Measurements from ENCODE around the gene SPHK1.

Gene SPHK1

DNA sequence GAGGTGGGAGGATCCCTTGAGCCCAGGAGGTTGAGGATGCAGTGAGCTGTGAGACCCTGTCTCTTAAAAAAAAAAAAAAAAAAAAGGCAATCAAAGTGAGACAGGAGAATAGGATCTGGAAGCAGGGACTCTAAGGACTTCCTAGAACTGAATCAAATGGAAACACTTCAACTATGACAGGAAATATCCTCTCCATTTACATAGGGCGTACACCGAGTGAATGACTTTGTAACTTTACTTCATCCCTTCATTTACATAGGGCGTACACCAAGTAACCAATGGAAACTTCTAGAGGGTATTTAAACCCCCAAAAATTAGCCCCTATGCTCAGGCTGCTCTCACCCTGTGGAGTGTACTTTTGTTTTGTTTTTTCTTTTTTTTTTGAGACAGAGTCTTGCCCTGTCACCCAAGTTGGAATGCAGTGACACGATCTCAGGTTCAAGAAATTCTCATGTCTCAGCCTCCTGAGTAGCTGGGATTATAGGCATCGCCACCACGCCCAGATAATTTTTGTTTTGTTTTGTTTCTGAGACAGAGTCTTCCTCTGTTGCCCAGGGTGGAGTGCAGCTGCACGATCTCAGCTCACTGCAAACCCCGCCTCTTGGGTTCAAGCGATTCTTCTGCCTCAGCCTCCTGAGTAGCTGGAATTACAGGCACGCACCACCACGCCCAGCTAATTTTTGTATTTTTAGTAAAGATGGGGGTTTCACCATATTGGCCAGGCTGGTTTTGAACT lies 21.1 kb upstream of the SPHK1 start:
- DNase-seq: no peak

DNA sequence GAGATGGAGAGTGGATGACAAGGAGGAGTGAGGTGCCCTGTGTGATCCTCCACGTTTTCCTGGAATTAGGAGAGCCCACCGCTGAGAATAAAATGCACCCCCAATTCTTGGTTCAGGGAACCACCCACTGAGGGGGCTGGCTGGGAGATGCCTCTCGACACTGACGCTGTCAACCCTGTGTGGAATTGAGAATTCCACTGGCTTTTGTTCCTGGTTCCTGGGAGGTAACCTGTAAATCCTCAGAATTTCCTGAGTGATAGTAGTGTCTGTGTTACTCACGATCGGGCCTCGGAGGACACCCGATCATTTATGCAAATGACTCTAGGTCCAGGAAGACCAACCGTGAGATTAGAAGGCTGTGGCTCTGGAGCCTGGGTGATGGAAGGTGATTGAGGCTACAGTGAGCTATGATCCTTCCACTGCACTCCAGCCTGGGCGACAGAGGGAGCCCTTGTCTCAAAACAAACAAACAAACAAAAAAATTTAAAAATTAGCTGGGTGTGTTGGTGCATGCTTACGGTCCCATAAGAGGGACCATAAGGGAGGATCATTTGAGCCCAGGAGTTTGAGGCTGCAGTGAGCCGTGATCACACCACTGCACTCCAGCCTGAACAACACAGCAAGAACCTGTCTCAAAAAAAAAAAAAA lies 19.0 kb upstream of the SPHK1 start:
- no peak for DNase-seq

DNA sequence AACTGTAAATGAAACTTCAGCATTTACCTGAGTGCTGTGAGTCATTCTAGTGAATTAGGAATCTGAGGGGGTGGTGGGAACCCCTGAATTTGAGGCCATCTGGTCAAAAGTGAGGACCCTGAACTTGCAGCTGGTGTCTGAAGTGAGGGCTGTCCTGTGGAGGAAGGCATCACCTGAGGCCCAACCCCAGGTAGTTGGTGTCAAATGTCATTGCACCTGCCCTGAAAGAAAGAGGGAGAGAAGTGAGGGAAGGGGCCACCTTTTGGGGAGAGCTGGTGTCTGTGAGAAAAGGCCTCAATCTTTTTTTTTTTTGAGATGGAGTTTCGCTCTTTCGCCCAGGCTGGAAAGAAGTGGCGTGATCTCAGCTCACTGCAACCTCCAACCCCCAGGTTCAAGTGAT lies 18.2 kb upstream of the SPHK1 start:
- DNase-seq: no peak

DNA sequence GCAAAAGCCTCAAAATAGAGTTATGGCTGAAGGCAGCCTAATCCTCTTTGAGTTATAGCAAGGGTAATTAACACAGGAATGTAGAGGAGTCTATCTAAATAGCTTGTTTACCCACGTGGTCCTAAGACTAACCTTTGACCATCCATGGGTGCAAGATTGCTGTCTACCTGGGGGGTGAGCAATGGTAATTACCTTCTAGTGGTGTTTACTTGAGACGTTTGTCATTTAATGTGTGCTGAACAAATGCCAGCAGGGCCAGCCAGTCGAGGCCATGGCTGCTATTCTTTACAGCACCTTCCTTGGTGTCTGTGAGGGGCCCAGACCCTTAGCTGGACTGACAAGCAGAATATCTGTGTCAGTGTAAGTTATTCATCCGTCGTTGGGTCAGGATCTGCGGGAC lies 16.8 kb upstream of the SPHK1 start:
- no peak for DNase-seq

DNA sequence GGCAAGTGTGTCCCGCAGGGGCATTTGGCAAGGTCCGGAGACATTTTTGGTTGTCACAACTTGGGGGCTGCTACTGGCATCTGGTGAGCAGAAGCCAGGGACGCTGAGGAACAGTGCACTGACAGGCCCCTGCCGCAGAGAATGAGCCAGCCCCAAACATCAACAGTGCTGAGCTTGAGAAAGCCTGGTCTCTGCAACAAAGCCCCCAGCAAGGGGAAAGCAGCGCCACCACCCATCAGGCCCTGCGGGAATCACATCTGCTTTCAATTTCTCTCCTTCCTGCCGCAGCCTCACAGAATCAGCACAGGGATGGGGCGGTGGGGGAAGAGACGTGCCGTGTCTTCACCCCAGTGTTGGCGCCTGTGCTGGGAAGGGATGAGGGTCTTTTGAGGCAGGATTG lies 15.9 kb upstream of the SPHK1 start:
- DNase-seq: no peak

DNA sequence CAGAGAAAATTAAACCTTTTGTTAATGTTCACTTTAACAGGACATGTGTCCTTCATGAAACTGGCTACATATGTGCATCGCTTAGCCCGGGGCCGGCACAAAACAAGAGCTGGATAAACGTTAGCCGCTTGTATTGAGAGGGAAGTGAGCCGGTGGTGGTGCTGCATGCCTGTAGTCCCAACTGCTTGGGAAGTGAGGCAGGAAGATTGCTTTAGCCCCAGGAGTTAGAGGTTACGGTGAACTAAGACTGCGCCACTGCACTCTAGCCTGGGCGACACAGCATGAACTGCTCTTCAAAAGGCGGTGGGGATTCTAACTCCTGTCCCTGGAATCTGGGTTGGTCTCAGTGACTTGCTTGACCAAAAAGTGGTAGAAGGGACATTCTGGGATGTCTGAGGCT lies 15.0 kb upstream of the SPHK1 start:
- no peak for DNase-seq

DNA sequence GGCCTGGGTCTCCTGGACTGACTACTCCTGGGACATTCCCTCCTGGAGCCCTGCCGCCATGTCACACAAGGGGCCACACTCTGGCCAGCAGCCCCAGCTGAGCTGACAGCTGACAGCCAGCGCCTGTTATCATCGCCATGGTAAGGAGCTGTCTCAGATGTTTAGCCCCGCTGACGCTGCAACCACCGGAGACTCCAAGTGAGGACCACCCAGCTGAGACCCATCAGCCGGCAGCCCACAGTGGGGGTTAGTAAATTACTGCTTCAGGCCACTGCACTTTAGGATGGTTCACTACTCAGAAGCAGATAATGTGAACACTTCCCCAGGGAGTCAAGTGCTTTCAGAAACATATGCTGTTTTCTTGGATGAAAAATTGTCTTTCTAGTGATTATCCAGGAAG lies 14.6 kb upstream of the SPHK1 start:
- no peak for DNase-seq

DNA sequence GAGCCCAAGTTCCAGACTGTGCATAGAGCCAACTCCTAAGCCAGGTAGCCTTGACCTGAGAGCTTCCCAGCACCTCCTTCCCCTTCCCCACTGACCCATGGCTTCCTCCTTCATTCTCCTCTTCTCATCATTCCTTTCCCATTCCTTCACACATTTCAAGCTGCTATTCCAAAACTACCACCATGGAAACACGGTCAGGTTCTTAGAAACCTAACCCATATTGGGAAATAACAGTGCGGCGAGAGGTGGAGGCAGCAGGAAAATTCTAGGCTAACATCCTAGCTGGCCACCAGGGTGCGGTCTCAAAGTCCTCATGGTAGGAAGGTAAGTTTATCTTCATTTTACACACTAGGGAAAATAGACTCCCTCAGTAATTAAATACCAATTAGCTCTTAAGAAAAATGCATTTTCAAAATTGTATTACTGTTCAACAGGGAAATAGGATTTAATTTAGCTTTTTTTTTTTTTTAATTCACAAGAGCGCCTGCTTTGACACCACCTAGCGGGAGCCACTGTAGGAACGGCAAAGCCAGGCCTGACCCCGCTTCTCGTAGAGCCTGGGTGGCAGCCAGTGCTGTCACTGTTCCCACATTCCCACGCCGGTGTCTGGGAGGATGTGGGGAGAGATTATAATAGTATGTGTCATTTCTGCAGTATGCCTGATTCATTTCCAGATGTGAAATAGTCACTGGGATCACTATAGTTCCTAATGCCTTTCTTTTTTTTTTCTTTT lies 14.0 kb upstream of the SPHK1 start:
- no peak for DNase-seq

DNA sequence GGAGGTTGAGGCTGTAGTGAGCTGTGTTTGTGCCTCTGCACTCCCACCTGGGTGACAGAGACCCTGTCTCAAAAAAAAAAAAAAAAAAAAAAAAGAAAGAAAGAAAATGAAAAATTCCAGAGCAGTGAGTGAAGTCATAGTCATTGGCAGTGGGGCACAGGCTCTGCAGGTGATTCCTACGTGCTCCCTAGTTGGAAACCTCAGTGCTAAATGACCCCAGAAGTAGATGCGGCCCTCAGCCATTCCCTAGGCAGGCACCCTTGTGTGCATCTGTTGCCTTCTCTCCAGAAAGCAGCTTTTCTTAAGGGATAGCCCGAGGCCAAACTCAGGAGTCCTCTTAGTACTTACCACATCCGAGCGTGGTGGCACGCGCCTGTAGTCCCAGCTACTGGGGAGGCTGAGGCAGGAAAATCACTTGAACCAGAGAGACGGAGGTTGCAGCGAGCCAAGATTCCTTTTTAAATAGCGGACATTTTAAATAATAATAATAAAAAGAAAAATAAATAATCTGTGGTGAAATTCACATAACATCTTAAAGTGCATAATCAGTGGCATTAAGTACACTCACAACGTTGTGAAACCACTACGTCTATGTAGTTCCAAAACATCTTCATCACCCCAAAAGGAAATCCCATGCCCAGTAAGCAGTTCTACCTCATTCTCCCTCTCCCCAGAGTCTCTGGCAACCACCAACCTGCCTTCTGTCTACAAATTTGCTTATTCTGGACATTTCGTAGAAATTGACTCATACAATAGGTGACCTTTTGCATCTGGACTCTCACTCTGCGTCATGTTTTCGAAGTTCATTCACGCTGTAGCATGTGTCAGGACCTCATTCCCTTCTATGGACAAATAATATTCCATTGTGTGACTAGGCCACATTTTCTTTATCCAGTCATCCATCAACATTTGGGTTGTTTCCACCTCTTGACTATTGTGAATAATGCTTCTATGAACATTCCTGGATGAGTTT lies 12.5 kb upstream of the SPHK1 start:
- no peak for DNase-seq

DNA sequence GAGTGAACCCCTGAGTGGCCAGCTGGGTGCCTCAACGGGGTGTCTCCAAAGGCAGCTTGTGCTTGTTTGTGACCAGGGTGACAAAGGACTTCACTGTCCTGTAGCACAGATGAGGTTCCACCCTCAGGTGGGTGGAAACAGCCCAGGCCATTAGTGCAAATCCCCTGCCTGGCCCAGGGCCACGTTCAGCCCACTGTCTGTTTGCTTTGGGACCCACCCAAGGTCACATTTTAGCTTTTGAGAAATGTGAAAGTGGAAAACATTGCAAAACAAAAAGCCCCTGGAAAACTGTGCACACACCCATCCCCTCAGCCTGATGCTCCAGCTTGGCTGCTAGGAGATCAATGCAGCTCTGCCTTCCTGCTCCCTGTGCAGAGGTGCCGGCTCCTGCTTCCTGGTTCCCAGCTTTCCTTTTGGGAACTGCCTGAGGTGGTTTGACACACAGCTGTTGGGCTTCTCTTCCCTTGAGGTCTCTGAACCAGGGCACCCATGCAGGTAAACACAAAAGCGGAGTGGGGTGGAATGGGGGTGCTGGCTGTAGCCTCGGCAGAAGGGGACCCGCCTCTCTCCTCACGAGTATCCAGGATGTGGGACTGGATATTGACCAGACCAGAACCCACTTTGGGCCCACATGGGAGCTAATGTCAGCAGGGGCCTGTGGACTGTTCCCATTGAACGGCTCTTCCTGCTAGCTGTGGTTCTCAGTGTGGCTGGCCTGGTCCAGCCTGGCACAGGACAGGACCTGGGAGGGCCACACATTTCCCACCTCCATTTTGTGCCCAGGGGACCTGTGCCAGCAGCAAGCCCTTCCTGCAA lies 7.9 kb upstream of the SPHK1 start:
- no peak for DNase-seq

DNA sequence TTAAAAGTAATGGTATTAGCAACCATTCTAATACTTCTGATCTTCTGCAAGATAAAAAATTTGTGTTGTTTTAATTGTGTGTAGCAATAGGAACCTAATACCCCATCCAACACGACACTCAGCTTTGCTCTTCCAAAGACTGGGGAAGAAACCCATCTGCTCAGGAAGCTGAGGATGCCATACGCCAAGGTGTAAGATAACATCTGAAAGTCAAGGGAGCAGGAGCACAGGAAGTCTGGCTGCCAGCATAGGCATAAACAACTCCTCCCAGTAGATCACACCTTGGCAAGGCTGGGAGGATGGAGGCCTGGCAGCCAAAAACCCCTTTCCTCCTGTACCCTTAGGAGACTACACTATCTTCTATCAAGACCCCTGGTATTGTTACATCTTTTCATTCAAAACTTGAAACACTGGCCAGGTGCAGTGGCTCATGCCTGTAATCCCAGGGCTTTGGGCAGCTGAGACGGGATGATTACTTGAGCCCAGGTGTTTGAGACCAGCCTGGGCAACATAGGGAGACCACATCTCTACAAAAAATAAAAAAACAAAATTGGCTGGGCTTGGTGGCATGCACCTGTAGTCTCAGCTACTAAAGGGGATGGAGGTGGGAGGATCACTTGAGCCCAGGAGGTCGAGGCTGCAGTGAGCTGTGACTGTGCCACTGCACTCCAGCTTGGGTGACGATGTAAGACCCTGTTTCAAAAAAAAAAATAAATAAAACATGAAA lies 5.7 kb upstream of the SPHK1 start:
- DNase-seq: no peak

DNA sequence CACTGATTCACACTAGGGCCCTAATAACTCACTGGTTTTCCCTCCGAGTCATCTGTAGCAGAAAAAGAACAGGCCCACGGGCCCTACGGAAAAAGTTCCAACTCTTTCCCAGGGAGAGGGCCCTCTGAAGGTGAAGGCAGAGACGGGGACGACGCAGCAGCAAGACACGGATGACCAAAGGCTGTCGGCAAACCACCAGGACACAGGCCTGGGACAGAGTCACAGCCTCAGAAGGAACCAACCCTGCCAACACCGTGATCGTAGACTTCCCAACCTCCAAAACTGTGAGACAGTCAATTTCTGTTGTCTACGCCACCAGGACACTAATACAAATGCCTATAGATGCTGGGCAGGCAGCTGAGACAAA lies 5.2 kb upstream of the SPHK1 start:
- DNase-seq: no peak

DNA sequence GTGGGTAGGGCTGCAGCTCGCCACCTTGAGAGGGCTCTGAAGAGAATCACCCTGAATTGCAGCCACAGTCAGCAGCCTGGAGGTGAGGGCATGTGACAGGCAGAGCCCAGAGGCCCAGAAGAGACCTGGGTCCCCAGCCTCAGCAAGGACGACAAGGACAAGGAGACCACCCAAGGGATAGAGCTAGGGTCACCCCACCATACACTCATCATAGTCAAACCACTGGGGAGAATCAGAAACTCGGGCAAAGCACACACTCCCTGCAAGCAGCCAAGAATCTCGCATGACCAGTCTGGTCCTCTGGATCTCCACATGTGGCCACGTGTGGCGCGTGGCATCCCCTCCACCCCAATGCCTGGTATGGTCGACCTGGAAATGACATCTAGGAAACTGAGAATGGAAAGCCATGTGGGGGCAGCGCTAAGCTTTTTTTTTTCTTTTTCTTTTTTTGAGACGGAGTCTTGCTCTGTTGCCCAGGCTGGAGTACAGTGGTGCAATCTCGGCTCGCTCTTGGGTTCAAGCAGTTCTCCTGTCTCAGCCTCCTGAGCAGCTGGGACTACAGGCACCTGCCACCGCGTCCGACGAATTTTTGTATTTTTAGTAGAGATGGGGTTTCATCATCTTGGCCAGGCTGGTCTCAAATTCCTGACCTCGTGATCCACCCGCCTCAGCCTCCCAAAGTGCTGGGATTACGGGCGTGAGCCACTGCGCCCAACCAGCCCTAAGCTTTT lies 4.6 kb upstream of the SPHK1 start:
- no peak for DNase-seq

DNA sequence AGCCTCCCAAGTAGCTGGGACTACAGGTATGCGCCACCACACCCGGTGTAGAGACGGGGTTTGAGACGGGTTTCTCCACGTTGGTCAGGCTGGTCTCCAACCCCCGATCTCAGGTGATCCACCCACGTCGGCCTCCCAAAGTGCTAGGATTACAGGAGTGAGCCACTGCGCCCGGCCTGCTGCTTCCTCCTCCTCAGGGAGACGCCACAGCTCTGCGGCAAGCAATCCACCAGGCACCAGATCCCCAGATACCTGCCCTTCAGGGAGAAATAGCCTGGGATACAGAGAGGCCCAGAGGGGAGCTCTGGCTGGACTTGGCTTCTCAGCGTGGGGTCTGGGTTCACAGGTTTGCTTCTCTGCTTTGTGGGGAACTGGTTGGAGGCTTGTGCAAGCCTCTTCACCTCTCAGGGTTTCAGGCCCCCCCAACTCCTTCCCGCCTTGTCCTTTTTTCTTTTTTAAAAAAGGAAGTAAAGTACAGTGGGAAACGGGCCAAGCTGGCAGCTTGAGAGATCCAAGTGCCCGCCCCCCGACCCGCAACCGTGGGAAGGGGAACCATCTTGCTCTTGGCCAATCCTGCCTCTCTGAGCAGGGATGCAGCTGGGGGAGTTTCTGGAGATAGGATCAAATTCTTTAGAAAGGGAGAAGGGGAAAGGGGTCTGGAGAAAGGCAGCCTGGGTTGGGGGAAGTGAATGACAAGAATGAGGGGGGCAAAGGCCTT lies 2.6 kb upstream of the SPHK1 start:
- DNase-seq: no peak

DNA sequence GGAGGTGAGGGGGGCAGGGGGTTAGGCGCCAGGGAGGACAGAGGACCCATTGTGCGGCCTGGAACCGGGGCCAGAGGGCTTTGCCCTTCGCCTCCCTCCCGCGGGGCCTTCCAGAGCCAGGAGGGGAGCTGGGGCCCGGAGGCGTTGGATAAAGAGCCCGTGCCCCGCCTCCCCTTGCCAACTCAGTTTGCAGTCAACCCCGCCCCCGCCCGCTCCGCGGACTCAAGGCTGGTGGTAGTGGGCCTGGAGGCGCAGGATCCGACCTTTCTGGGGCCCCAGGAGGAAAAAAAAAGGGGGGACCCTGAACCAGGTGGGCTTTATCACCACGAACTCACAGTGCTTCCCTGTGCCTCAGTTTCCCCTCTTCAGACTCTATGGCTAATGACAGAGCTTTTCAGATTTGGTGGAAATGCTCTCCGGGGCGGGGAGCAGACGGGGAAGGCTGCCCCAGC lies 2.0 kb upstream of the SPHK1 start:
- DNase-seq: no peak

DNA sequence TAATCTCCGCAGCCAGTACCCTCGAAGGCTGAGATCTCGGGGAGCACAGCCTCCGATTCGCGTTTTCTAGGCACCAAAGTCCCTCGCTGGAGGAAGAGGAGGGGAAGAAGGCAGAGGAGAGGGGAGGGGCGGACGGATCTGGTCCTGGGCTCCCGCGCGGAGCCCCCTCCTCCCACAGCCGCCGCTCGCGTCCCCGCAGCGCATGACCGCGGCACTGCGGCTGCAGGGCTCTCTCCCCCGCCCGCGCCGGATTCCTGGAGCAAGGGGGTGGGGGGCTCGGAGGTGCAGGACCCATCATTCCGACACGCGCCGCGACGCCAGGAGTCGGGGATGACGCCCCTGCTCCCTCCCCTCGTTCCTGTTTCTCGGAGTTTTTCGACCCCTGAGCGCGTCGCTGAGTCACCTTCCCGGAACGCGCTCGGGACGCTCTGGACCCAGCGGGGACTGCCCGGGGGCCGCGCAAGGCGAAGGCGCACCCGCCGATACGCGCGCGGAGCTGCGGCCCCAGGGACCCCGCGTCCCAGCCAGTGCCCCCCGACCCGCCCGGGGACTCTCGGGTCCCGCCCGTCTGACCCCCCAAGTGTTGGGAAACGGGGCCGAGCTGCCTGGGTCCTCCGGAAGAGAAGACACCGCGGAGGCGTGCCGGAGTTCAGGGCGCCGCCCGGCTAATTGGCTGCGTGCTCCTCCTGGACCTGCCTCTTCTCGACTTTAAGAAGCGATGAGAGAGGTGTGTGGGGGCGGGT lies 1.4 kb upstream of the SPHK1 start:
- peak; percentile 56 for DNase-seq

DNA sequence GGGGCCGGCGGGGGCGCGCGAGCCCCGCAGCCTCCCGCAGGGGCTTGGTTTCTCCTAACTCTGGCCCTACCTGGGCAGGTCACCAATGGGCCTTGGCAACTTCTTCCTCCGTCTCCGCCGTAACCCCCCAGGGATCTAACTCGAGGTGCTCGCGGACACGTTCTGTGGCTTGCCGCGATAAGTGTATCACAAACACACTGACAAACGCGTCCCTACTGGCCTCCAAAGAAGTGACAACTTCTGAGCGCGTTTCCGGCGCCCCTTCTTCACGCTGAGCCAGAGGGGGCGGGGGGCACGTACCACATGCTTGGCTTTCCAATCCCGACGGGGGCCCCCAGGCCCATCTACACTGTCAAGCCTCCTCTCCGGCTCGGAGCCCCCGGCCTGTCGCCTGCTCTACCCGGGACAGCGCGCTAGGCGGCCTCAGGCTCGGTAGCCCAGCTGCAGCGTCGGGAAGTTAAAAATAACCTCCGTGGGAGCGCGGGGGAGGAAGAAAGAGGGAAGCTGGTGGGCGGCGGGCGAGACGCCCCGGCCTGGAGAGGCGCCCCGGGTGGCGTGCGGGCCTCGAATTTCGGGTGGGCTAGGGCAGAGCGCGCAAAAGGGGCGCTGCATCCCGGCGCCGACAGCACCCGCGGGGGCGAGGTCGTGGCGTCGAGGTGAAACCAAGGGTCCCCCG lies 725 bp upstream of the SPHK1 start:
- peak; percentile 63 for DNase-seq
